Measurements from ENCODE around the gene EZR. TPM values are rescaled to one million over a fixed set of nuclear protein-coding genes. Genes with fewer than 3 reads are reported as not detected.

Gene EZR
- total RNA-seq, 1 experiment from 2014 or later: 263 TPM

GRCh38 chr6:158817728-158818580 is 1.2 kb downstream of the EZR start:
- ChIA-PET POLR2A (no interaction called here), CTCF (no interaction called here)
- TF ChIP-seq SIN3A (IDR thresholded peaks at IDR 0.05; ENCODE audit: borderline replicate concordance, insufficient read depth, low read depth, low read length) (peak; percentile 93), TCF7L2 (IDR thresholded peaks at IDR 0.05; ENCODE audit: low read depth, low read length) (no peak), REST (IDR thresholded peaks at IDR 0.05; ENCODE audit: insufficient read depth in 1 of 2, low read depth in 2 of 2, low read length in 1 of 2) (0 out of 4 replicates have a peak, but pooled peaks of 1 of the 2 experiments have one; percentile 20), CTCF (IDR thresholded peaks at IDR 0.05) (no peak), POLR2AphosphoS5 (IDR thresholded peaks at IDR 0.05; ENCODE audit: low read depth, low read length) (peak; percentile 92)
- Histone ChIP-seq H3K27me3 (ENCODE audit: control insufficient read depth, insufficient read depth, low read length) (no peaks in the 10 kb centered on the region), H3K36me3 (ENCODE audit: control insufficient read depth, insufficient read depth, low read length) (peaks cover 30% of the 10 kb centered on the region), H3K9me3 (ENCODE audit: control insufficient read depth, insufficient read depth, low read depth, low read length) (no peaks in the 10 kb centered on the region), H3K4me3 (ENCODE audit: low read depth in 2 of 2, low read length in 2 of 2) (peak overlapping the region; percentile 86 to 89), H3K4me1 (ENCODE audit: control insufficient read depth, insufficient read depth, low read length) (peaks cover 36% of the 10 kb centered on the region), H3K27ac (ENCODE audit: low read length) (peak overlapping the region; percentile 92)
- TSS peak; percentile 81 for BruUV-seq (replicated peaks)
- ATAC-seq (peak; percentile 82), DNase-seq (ENCODE audit: low read depth, low spot score) (no peak)
- in situ Hi-C loops (cut with HindIII; ENCODE audit: low pct_unique_long_range_greater_than_20kb, low sequenced_read_pairs) (no loop called here), intact Hi-C loops (cut with micrococcal nuclease; ENCODE audit: unreplicated experiment) (loop anchor here (5.0 kb wide), 2 partner anchors 34 to 49 kb away; no protein-coding TSS in a partner anchor)

- Histone ChIP-seq H3K4me1 (ENCODE audit: control insufficient read depth, insufficient read depth, low read length) (peaks cover 45% of the 10 kb centered on the region), H3K36me3 (ENCODE audit: control insufficient read depth, insufficient read depth, low read length) (peaks cover 34% of the 10 kb centered on the region), H3K27me3 (ENCODE audit: control insufficient read depth, insufficient read depth, low read length) (no peaks in the 10 kb centered on the region), H3K4me3 (ENCODE audit: low read depth in 2 of 2, low read length in 2 of 2) (peak overlapping the region; percentile 86 to 89), H3K9me3 (ENCODE audit: control insufficient read depth, insufficient read depth, low read depth, low read length) (no peaks in the 10 kb centered on the region), H3K27ac (ENCODE audit: low read length) (peak overlapping the region; percentile 92)
- no TSS peak for BruUV-seq (replicated peaks)
- intact Hi-C loops (cut with micrococcal nuclease; ENCODE audit: unreplicated experiment): loop anchor here (5.0 kb wide), 2 partner anchors 35 to 50 kb away; no protein-coding TSS in a partner anchor
- DNase-seq (ENCODE audit: low read depth, low spot score): no peak
- in situ Hi-C loops (cut with HindIII; ENCODE audit: low pct_unique_long_range_greater_than_20kb, low sequenced_read_pairs): no loop called here
- TF ChIP-seq CTCF (IDR thresholded peaks at IDR 0.05): no peak
- no peak for ATAC-seq
- ChIA-PET CTCF (no interaction called here), POLR2A (no interaction called here)
Measured at GRCh38 chr6:158816803-158817727, 2.1 kb downstream of the EZR start.
